NCI-H1436 treated with DMSO at 0.1 percent for 48 hours (cell line): ENCODE data around the gene CPEB1.

Source experiments
- DNase-seq: peaks from one replicate; lab custom pipeline; 2025; lab: John Stamatoyannopoulos, UW

CPEB1 gene

DNA sequence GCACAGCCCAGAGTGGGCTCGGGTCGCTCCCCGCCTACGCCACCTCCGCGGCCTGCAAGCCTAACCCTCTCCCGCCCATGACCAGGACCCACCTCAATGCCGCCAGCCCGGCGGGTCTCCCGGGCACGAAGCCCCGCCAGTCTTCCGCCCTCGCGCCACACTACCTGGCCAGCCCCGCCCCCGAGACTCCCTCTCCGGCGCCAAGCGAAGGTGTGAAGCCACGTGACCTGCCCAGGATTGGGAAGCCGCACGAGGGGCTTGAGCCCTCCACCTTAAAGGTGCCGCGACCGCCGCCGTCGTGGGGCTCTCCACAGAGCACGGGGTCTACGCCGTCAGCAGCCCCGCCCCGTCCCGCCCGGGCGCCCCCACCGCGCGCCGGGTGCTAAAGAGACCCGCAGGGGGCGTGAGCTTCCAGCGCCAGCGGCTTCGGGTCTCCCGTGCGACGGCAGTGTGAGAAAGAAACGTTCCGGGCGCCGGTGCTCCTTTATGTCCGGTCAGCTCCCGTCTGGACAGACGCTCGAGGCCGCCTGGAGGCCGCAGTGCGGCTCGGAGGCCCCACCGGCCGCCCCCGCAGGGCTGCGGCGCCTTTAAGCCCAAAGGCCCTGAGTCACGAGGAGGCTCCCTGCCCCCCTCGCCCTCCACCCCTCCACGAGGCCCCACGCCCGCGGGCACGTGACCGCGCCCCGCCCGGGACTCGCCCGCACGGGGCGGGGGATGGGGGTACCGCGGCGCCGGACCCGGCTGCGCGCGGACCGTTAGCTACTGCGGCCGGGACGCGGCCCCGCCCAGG lies at the start of gene CPEB1:
TSS of gene CPEB1 (minus strand) at position 319 of the 790 bp plus-strand sequence. CDS start 18,904 bp downstream, outside the sequence.
- DNase-seq: no peak

- DNase-seq: no peak
These were observed 45.0 kb upstream of the CPEB1 start for GRCh38 chr15:82692171-82692570.

- DNase-seq: no peak
These were observed 42.0 kb upstream of the CPEB1 start for GRCh38 chr15:82689147-82689546.

DNA sequence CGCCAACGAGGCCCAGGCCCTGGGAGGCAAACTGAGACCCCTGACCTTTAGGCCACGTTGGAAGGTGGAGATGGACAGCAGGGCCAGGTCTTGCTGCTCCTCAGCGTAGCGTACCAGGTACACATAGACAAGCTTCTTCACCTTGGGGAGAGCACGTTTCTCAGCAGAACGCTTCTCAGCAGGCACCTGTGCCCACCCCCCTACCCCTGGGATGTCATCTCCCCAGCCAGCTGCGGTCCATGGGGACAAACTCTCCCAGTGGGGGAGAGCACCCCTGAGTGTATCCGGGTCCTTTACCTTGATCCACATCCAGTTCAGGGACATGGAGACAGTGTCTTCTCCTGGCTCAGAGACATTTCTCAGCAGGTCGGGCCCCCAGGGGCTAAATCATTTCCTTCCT lies 41.5 kb upstream of the CPEB1 start:
- no peak for DNase-seq

DNA sequence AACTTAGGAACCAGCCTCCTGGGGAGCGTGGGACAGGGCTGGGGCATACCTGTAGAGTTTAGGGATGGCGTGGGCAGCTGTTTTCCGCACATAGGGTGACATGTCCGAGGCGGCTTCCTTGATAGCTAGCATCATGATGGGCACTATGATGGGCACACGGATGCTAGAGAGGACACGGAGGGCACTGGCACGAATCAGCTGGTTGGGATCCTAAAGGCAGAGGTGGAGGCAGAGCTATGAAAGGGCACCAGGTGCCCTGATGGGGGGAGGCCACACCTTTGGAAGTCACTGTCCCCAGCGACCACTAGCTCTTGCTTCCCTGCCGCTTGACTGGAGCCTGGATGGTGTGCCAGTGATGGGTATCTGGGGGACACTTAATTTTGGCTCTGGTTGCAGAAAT lies 34.2 kb upstream of the CPEB1 start:
- DNase-seq: no peak

DNA sequence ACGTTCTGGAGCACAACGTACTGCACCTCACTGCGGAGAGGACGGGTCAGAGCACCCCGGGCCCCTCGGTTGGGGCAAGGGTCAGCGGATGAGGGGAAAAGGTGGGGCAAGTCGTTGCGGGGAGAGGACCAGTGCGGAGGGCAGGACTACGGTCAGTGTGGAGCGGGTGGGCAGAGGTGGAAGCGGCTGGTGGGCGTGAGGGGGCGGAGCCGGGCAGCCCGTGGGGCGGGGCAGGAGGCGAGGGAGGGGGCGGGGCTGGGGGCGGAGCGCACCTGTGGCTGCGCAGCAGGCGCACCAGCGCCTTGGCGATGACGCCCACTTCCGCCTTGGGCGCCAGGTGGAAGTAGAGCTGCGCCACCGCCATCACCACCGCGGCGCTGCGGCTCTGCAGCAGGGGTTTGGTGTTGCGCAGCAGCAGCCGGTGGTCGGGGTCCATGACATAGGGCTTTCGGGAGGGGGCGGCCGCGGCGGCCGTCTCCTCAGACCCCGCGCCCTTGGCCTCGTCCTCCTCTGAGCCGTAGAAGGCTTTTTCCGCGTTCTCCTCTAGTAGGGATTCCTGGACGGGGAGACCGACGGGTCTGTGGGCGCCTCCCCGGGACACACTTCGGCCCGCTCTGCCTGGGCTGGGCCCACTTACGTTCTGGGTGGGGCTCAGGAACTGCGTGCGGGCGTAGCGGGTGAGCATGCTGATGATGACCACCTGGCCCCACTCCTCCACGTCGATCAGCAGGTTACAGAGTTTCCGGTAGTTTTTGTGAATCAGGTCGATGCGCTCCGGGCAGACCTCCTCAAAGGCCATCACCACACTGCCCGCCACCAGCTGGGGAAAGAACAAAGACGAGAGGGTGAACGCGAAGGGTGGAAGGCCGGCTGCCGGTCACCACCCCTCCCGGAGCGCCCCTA lies 33.3 kb upstream of the CPEB1 start:
- DNase-seq: no peak

GRCh38 chr15:82679626-82680199 lies 32.5 kb upstream of the CPEB1 start:
- DNase-seq: no peak

- DNase-seq: no peak
These were observed 30.7 kb upstream of the CPEB1 start for GRCh38 chr15:82677720-82678323.

DNA sequence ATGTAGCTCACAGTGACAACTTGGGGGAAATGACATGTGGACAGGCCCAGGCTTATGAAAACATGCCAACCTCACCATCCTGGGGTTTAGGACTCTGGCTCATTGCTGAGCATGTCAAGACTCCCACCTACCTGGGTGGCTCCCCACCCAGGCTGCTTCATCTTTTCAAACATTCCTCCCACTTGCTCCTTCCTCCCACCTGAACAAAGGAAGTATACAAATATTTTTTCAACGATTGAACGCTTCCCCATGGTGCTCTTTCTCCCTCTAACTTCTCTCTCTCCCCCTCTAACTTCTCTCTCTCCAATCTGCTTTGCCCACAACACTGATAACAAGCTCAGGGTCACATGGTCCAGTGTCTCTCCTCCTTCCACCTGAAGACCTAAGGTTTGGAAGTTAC lies 27.7 kb upstream of the CPEB1 start:
- no peak for DNase-seq

- no peak for DNase-seq
These were observed 23.5 kb upstream of the CPEB1 start for GRCh38 chr15:82670699-82671098.

DNA sequence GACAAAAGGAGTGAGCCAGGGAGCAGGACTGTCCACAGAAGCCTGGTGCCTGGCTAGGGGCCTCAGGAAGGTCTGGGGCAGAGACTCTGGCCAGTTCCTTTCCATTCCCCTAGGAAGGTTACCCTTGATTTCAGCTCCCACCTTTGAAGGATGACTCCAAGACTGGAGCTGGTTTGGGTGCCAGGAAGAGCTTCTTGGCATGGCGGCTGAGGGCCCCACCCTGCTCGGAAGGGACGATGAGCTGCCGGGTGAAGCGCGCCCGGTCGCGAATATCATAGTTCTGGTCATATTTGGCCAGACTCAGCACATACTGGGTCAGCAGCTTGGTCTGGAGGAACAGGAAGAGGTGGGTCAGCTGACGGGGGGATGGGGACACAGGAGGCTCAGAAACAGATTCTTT lies 19.4 kb upstream of the CPEB1 start:
- DNase-seq: no peak

DNA sequence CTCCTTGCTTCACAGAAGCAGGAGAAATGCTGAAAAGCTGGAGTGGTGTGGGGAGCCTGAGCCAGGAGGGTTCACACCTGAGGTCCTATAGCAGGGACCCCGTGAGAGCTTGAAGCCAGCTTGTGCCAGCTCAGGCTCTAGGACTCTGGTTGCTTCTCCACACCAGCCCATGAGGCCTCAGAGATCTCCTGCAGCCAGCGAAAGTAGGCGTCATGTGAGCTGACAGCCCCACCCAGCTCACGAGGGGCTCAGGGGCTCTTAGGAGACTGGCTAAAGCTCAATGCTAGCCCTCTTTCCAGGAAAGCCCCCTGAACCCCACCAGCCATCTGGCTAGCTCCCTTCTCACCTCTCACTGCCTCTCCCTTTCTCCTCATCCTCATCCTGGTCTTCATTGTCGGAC lies 16.9 kb upstream of the CPEB1 start:
- no peak for DNase-seq

GRCh38 chr15:82663186-82663600 lies 16.0 kb upstream of the CPEB1 start:
- DNase-seq: no peak

GRCh38 chr15:82662641-82663040 lies 15.5 kb upstream of the CPEB1 start:
- DNase-seq: no peak

DNA sequence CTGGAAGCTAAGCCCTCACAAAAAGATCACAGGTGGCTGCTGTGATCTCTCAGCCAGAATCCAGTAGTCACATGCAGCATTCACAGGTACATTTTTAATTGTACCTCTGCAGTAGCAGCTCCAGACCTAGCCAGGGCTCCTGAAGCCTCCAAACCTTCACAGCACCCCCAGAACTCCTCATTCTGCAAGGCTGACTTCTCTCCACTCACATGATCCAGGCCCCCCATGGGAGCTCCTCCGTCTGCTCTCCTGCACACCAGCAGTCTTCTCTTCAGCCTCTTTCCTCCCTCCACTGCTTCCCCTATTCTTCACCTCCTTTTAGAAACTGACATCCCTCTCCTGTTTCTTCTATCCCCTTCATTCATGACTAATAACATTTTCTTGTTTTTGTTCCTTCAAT lies 13.2 kb upstream of the CPEB1 start:
- no peak for DNase-seq

- DNase-seq: no peak
These were observed 9.6 kb upstream of the CPEB1 start for GRCh38 chr15:82656641-82657266.

GRCh38 chr15:82655606-82656005 lies 8.4 kb upstream of the CPEB1 start:
- no peak for DNase-seq

GRCh38 chr15:82653483-82654168 lies 6.5 kb upstream of the CPEB1 start:
- DNase-seq: no peak

- no peak for DNase-seq
These were observed 4.5 kb upstream of the CPEB1 start for GRCh38 chr15:82651708-82652107.

DNA sequence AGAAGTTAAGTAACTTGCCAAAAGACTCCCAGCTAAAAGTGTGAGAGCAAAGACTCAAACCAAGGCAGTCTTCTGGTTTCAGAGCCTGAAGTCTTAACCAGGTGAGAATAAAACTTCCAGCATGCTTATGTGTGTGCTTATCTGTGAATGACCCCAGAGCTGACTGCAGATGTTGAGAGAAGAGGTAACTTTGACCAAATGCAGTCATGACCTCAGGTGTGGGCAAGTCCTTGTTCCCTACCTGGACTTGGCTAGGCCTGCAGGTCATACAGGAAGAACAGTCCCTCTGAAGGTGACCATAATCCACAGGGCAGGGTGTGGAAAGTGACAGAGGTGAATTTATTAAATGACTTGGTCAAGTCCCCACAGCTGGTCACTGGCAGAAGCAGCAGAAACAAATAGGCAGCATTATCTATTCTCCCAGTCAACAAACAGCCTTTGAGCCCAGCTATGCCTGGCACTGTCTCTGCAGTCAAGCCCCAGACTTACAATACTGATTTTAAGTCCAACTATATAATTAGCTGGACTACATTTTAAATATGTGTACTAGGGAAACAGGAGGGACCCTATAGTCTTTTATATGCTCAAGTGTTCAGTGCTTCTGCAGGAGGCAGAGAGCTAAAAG lies 3.0 kb upstream of the CPEB1 start:
- DNase-seq: no peak
